AG04450 (cell line): Measurements from ENCODE around the gene ANO7. TPM values are rescaled to one million over a fixed set of nuclear protein-coding genes. Genes with fewer than 3 reads are reported as not detected.

Experiments used
- CTCF ChIA-PET: fragments of 300-600, 350-600 bp; formaldehyde crosslinking; extraction: SDS; loops from one replicate; lab custom pipeline; 2022; ENCODE audit warnings: antibody characterized with exemption, inconsistent platforms; lab: Charles Lee
- POLR2A ChIA-PET: fragments of 350-600 bp; formaldehyde crosslinking; extraction: SDS; loops from one replicate; lab custom pipeline; 2021; ENCODE audit warnings: antibody characterized with exemption, inconsistent platforms; lab: Yijun Ruan, JAX
- DNase-seq: peaks from one replicate; pipeline ENCODE4 v3.0.0-alpha.2; 2011; ENCODE audit warnings: low read depth, low spot score
- H3K27ac ChIP-seq: one replicate; pipeline ENCODE4 v1.5.1; 2012; ENCODE audit warnings: low read depth, low read length, control low read depth
- H3K27me3 ChIP-seq: one replicate; pipeline ENCODE4 v1.6.0; 2012; ENCODE audit warnings: low read length; ENCODE audit not compliant: control insufficient read depth, insufficient read depth
- H3K4me3 ChIP-seq: 2 replicates; pipeline ENCODE4 v1.5.1; 2011; ENCODE audit warnings: mild to moderate bottlenecking, low read depth, low read length, control low read depth
- H3K9me3 ChIP-seq: 2 replicates; pipeline ENCODE4 v1.5.1; 2012; ENCODE audit warnings: low read length; ENCODE audit not compliant: control insufficient read depth, insufficient read depth
- CTCF ChIP-seq: IDR thresholded peaks from 2 replicates; pipeline ENCODE4 v1.5.1; 2011; ENCODE audit warnings: low read depth, low read length, control low read depth, inconsistent platforms
- polyA plus RNA-seq: library from polyadenylated mRNA; depleted of rRNA; stranded (reverse); fragments of >200 nt; gene quantifications from 2 replicates; pipeline ENCODE4 v1.2.3, GENCODE V29; 2011; rRNA removed

The ANO7 gene
- polyA plus RNA-seq, 1 experiment = 0.21 TPM

GRCh38 chr2:241273210-241274020, 84.9 kb downstream of the ANO7 start:
- ChIA-PET CTCF (no interaction called here), POLR2A (no interaction called here)

GRCh38 chr2:241274127-241274526, 85.7 kb downstream of the ANO7 start:
- H3K27ac ChIP-seq = no peak overlapping the region
- H3K27me3 ChIP-seq = no peaks in the 10 kb centered on the region
- ChIA-PET CTCF (no interaction called here), POLR2A (no interaction called here)
- H3K9me3 ChIP-seq = no peaks in the 10 kb centered on the region
- DNase-seq = no peak
- no peak for TF ChIP-seq CTCF
- no peak overlapping the region for H3K4me3 ChIP-seq

More at GRCh38 chr2:241273210-241274020, 84.9 kb downstream of the ANO7 start:
- H3K27me3 ChIP-seq = no peaks in the 10 kb centered on the region
- peak overlapping the region; percentile 84 for H3K4me3 ChIP-seq
- H3K27ac ChIP-seq = peak overlapping the region; percentile 61
- TF ChIP-seq CTCF = no peak
- H3K9me3 ChIP-seq = no peaks in the 10 kb centered on the region
- DNase-seq = no peak

Other genes starting within 250 kb of the ANO7 start
- 1.6 and 2.4 TPM in 2 replicates for gene SNED1, start 190.1 kb upstream of the ANO7 start, polyA plus RNA-seq
- 30.9 and 35.1 TPM in 2 replicates for gene MTERF4, start 86.4 kb upstream of the ANO7 start, polyA plus RNA-seq
- gene PASK, start 39.2 kb upstream of the ANO7 start, polyA plus RNA-seq = 2.0 and 2.4 TPM in 2 replicates
- 73.9 and 99.0 TPM in 2 replicates for gene PPP1R7, start 38.2 kb upstream of the ANO7 start, polyA plus RNA-seq
- 707 and 731 TPM in 2 replicates for gene HDLBP, start 127.0 kb downstream of the ANO7 start, polyA plus RNA-seq
- 788 and 1,080 TPM in 2 replicates for gene SEPTIN2, start 127.2 kb downstream of the ANO7 start, polyA plus RNA-seq
- 25.4 and 27.0 TPM in 2 replicates for gene FARP2, start 167.6 kb downstream of the ANO7 start, polyA plus RNA-seq